ENCODE results near the gene RAI1. TPM values are rescaled to one million over a fixed set of nuclear protein-coding genes. Genes with fewer than 3 reads are reported as not detected.
A peak's percentile ranks its signal among the peaks of the same experiment; 100 is the strongest.

The RAI1 gene
- total and polyA plus RNA-seq, 2 of the 13 experiments (the other 11 are each of a cell fraction or from before 2014, with no cell fraction given) = 3.4 to 5.2 TPM

- TF ChIP-seq, protein P1, sequence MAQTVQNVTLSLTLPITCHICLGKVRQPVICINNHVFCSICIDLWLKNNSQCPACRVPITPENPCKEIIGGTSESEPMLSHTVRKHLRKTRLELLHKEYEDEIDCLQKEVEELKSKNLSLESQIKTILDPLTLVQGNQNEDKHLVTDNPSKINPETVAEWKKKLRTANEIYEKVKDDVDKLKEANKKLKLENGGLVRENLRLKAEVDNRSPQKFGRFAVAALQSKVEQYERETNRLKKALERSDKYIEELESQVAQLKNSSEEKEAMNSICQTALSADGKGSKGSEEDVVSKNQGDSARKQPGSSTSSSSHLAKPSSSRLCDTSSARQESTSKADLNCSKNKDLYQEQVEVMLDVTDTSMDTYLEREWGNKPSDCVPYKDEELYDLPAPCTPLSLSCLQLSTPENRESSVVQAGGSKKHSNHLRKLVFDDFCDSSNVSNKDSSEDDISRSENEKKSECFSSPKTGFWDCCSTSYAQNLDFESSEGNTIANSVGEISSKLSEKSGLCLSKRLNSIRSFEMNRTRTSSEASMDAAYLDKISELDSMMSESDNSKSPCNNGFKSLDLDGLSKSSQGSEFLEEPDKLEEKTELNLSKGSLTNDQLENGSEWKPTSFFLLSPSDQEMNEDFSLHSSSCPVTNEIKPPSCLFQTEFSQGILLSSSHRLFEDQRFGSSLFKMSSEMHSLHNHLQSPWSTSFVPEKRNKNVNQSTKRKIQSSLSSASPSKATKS (CRISPR knock-in tag; IDR thresholded peaks at IDR 0.05) = no peak
- TF ChIP-seq SIN3B (IDR thresholded peaks at IDR 0.05; ENCODE audit: low read length) (no peak), SP140L (CRISPR knock-in tag; IDR thresholded peaks at IDR 0.05; ENCODE audit: borderline replicate concordance) (no peak), ZNF678 (CRISPR knock-in tag; IDR thresholded peaks at IDR 0.05) (no peak), ATF7 (IDR thresholded peaks at IDR 0.05) (no peak), ATF7 (CRISPR knock-in tag; IDR thresholded peaks at IDR 0.05) (peak; percentile 55; the same call in 1 of the 2 replicates), NFIC (IDR thresholded peaks at IDR 0.05; ENCODE audit: low read length) (no peak), ZNF235 (CRISPR knock-in tag; IDR thresholded peaks at IDR 0.05; ENCODE audit: borderline replicate concordance) (no peak), ZKSCAN5 (CRISPR knock-in tag; IDR thresholded peaks at IDR 0.05) (0 out of 2 replicates have a peak, but pooled peaks have one; percentile 52), ZBTB20 (CRISPR knock-in tag; IDR thresholded peaks at IDR 0.05; ENCODE audit: borderline replicate concordance, low read depth) (peak; percentile 90; the same call in 1 of the 2 replicates), PITX1 (CRISPR knock-in tag; IDR thresholded peaks at IDR 0.05) (peak; percentile 92), ZBTB46 (CRISPR knock-in tag; IDR thresholded peaks at IDR 0.05; ENCODE audit: borderline replicate concordance) (no peak), SRSF1 (optimal IDR thresholded peaks at IDR 0.05; ENCODE audit: low read depth, low read length) (no peak), HOXA3 (CRISPR knock-in tag; IDR thresholded peaks at IDR 0.05) (peak; percentile 94), ZNF790 (CRISPR knock-in tag; IDR thresholded peaks at IDR 0.05; ENCODE audit: borderline replicate concordance) (peak; percentile 70; the same call in 1 of the 2 replicates), NKX3-1 (CRISPR knock-in tag; IDR thresholded peaks at IDR 0.05) (no peak), NR2F6 (IDR thresholded peaks at IDR 0.05) (peak; percentile 98), NR2F6 (CRISPR knock-in tag; IDR thresholded peaks at IDR 0.05) (peak; percentile 99), ZNF230 (CRISPR knock-in tag; IDR thresholded peaks at IDR 0.05) (0 out of 2 replicates have a peak, but pooled peaks have one; percentile 19), BCLAF1 (IDR thresholded peaks at IDR 0.05) (no peak), NR3C1 (CRISPR knock-in tag; IDR thresholded peaks at IDR 0.05) (no peak), ATM (IDR thresholded peaks at IDR 0.05; ENCODE audit: borderline replicate concordance) (no peak)
- TF ChIP-seq, protein P2, sequence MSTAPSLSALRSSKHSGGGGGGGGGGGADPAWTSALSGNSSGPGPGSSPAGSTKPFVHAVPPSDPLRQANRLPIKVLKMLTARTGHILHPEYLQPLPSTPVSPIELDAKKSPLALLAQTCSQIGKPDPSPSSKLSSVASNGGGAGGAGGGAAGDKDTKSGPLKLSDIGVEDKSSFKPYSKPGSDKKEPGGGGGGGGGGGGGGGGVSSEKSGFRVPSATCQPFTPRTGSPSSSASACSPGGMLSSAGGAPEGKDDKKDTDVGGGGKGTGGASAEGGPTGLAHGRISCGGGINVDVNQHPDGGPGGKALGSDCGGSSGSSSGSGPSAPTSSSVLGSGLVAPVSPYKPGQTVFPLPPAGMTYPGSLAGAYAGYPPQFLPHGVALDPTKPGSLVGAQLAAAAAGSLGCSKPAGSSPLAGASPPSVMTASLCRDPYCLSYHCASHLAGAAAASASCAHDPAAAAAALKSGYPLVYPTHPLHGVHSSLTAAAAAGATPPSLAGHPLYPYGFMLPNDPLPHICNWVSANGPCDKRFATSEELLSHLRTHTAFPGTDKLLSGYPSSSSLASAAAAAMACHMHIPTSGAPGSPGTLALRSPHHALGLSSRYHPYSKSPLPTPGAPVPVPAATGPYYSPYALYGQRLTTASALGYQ (CRISPR knock-in tag; IDR thresholded peaks at IDR 0.05) = peak; percentile 81; the same call in 1 of the 2 replicates
Observed at GRCh38 chr17:17830740-17831207, 149.5 kb downstream of the RAI1 start (continued).

All from HepG2 (cell line).